DOHH2 (cell line): ENCODE data around the gene PAX2.

Experiments used
- H3F3A ChIP-seq: fragments of 200-600 bp; sonication (generic), shearing (Covaris generic); 2 replicates; pipeline ENCODE4 v1.6.0; 2016; ENCODE audit warnings: antibody characterized with exemption, mild to moderate bottlenecking; ENCODE audit not compliant: control insufficient read depth, insufficient read depth
- H3K27ac ChIP-seq: fragments of 200-600 bp; sonication (generic); 2 replicates; pipeline ENCODE4 v1.5.1; 2014; ENCODE audit warnings: low read depth, mild to moderate bottlenecking, low read length, moderate library complexity
- H3K27me3 ChIP-seq: fragments of 200-600 bp; sonication (generic); 2 replicates; pipeline ENCODE4 v1.6.1; 2014; ENCODE audit warnings: mild to moderate bottlenecking, low read length, mixed read lengths; ENCODE audit not compliant: control insufficient read depth
- H3K36me3 ChIP-seq: fragments of 200-600 bp; sonication (generic); 2 replicates; pipeline ENCODE4 v1.6.1; 2014; ENCODE audit warnings: mild to moderate bottlenecking, low read length, moderate library complexity, mixed read lengths; ENCODE audit not compliant: control insufficient read depth
- H3K4me1 ChIP-seq: fragments of 200-600 bp; sonication (generic); 2 replicates; pipeline ENCODE4 v1.6.1; 2014; ENCODE audit warnings: mild to moderate bottlenecking, low read length, mixed read lengths; ENCODE audit not compliant: control insufficient read depth
- H3K4me2 ChIP-seq: fragments of 200-600 bp; sonication (generic); 2 replicates; pipeline ENCODE4 v1.6.0; 2014; ENCODE audit warnings: mild to moderate bottlenecking, low read length, moderate library complexity
- H3K4me3 ChIP-seq: fragments of 200-600 bp; sonication (generic); 2 replicates; pipeline ENCODE4 v1.5.1; 2014; ENCODE audit warnings: mild to moderate bottlenecking, low read length, mixed read lengths
- H3K79me2 ChIP-seq: fragments of 200-600 bp; sonication (generic); 2 replicates; pipeline ENCODE4 v1.6.1; 2014; ENCODE audit warnings: mild to moderate bottlenecking, low read length, mixed read lengths; ENCODE audit not compliant: control insufficient read depth
- H3K9me2 ChIP-seq: fragments of 200-600 bp; sonication (generic); replicated peaks from 2 replicates; pipeline ENCODE4 v1.6.1; 2014; ENCODE audit warnings: mild to moderate bottlenecking, low read length, mixed read lengths; ENCODE audit not compliant: control insufficient read depth
- H3K9me3 ChIP-seq: fragments of 200-600 bp; sonication (generic); 2 replicates; pipeline ENCODE4 v1.6.1; 2014; ENCODE audit warnings: antibody characterized with exemption, low read length, mixed read lengths; ENCODE audit not compliant: control insufficient read depth, insufficient read depth
- H4K20me1 ChIP-seq: fragments of 200-600 bp; sonication (generic); 2 replicates; pipeline ENCODE4 v1.6.0; 2014; ENCODE audit warnings: low read depth, mild to moderate bottlenecking, antibody characterized with exemption, low read length, moderate library complexity; ENCODE audit not compliant: control insufficient read depth, insufficient read depth
- EZH2phosphoT487 ChIP-seq: fragments of 200-600 bp; sonication (generic); IDR thresholded peaks from 2 replicates; pipeline ENCODE4 v1.6.1; 2017; ENCODE audit warnings: borderline replicate concordance, mild to moderate bottlenecking, antibody characterized with exemption, low read length, moderate library complexity, mixed read lengths
- TF ChIP-seq, protein P1 (sequence below): fragments of 200-600 bp; sonication (generic); IDR thresholded peaks from one replicate; pipeline ENCODE4 v1.5.1; 2014; ENCODE audit warnings: antibody characterized with exemption, mild to moderate bottlenecking, low read depth, low read length; ENCODE audit not compliant: poor library complexity, severe bottlenecking

The PAX2 gene

GRCh38 chr10:100806356-100806645 lies 60.9 kb downstream of the PAX2 start:
- Histone ChIP-seq H3K79me2 (no peaks in the 10 kb centered on the region), H3K27ac (no peak overlapping the region), H3K4me2 (no peak overlapping the region), H3K36me3 (no peaks in the 10 kb centered on the region), H4K20me1 (no peaks in the 10 kb centered on the region), H3K9me3 (no peaks in the 10 kb centered on the region), H3K4me3 (no peak overlapping the region), H3F3A (no peaks in the 10 kb centered on the region), H3K27me3 (peaks cover 31% of the 10 kb centered on the region; the same call in 1 of the 2 replicates), H3K4me1 (no peaks in the 10 kb centered on the region), H3K9me2 (no peaks in the 10 kb centered on the region)
- TF ChIP-seq, protein P1, sequence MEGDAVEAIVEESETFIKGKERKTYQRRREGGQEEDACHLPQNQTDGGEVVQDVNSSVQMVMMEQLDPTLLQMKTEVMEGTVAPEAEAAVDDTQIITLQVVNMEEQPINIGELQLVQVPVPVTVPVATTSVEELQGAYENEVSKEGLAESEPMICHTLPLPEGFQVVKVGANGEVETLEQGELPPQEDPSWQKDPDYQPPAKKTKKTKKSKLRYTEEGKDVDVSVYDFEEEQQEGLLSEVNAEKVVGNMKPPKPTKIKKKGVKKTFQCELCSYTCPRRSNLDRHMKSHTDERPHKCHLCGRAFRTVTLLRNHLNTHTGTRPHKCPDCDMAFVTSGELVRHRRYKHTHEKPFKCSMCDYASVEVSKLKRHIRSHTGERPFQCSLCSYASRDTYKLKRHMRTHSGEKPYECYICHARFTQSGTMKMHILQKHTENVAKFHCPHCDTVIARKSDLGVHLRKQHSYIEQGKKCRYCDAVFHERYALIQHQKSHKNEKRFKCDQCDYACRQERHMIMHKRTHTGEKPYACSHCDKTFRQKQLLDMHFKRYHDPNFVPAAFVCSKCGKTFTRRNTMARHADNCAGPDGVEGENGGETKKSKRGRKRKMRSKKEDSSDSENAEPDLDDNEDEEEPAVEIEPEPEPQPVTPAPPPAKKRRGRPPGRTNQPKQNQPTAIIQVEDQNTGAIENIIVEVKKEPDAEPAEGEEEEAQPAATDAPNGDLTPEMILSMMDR = no peak
- TF ChIP-seq EZH2phosphoT487 = no peak

GRCh38 chr10:100807241-100807951 lies 62.0 kb downstream of the PAX2 start:
- H3K4me3 ChIP-seq = no peak overlapping the region
- H4K20me1 ChIP-seq = no peaks in the 10 kb centered on the region
- no peaks in the 10 kb centered on the region for H3K4me1 ChIP-seq
- H3F3A ChIP-seq = no peaks in the 10 kb centered on the region
- TF ChIP-seq, protein P1 = no peak
- TF ChIP-seq EZH2phosphoT487 = no peak
- H3K9me2 ChIP-seq = no peaks in the 10 kb centered on the region
- no peaks in the 10 kb centered on the region for H3K79me2 ChIP-seq
- no peak overlapping the region for H3K4me2 ChIP-seq
- no peak overlapping the region for H3K27ac ChIP-seq
- H3K36me3 ChIP-seq = no peaks in the 10 kb centered on the region
- peaks cover 24% of the 10 kb centered on the region; the same call in 1 of the 2 replicates for H3K27me3 ChIP-seq
- no peaks in the 10 kb centered on the region for H3K9me3 ChIP-seq

DNA sequence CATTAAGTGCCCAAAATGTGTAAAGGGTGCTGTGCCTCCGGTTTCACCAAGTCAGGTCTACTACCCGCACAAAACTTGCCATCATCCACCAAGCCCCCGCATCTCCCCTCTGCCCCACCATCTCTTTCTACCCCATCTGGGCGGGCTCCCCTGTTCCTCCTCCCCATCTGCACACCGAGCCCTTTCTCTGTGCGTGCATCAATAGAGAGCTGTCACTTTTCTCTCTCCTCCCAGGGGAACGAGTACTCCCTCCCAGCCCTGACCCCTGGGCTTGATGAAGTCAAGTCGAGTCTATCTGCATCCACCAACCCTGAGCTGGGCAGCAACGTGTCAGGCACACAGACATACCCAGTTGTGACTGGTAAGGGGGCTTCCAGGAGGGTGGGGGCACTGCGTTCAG lies 63.5 kb downstream of the PAX2 start:
- H3K36me3 ChIP-seq = no peaks in the 10 kb centered on the region
- no peaks in the 10 kb centered on the region for H3F3A ChIP-seq
- no peak overlapping the region for H3K4me3 ChIP-seq
- H3K4me1 ChIP-seq = no peaks in the 10 kb centered on the region
- no peaks in the 10 kb centered on the region for H3K9me3 ChIP-seq
- H3K27me3 ChIP-seq = peaks cover 23% of the 10 kb centered on the region; the same call in 1 of the 2 replicates
- H3K79me2 ChIP-seq = no peaks in the 10 kb centered on the region
- no peak overlapping the region for H3K27ac ChIP-seq
- H3K9me2 ChIP-seq = no peaks in the 10 kb centered on the region
- H4K20me1 ChIP-seq = no peaks in the 10 kb centered on the region
- TF ChIP-seq, protein P1 = no peak
- no peak for TF ChIP-seq EZH2phosphoT487
- H3K4me2 ChIP-seq = no peak overlapping the region
